ENCODE results near the gene ADIG. TPM values are rescaled to one million over a fixed set of nuclear protein-coding genes. Genes with fewer than 3 reads are reported as not detected.

Gene ADIG
- total RNA-seq: not detected

GRCh38 chr20:38581013-38581412 is at the start of gene ADIG:
Gene ADIG (plus strand): TSS chr20:38581197. CDS start chr20:38581251, 54 bp downstream.
- intact Hi-C loops (cut with DNase I): no loop called here
- ATAC-seq (peak; percentile 45), DNase-seq (ENCODE audit: low spot score) (no peak)

- intact Hi-C loops (cut with DNase I): no loop called here
- no peak for ATAC-seq
- DNase-seq (ENCODE audit: low spot score): no peak
Measured at GRCh38 chr20:38534756-38535155, 46.2 kb upstream of the ADIG start.

GRCh38 chr20:38536310-38536709 is 44.7 kb upstream of the ADIG start:
- ATAC-seq: no peak
- intact Hi-C loops (cut with DNase I): no loop called here
- no peak for DNase-seq (ENCODE audit: low spot score)

- intact Hi-C loops (cut with DNase I): no loop called here
- no peak for DNase-seq (ENCODE audit: low spot score)
- no peak for ATAC-seq
Measured at GRCh38 chr20:38537176-38537575, 43.8 kb upstream of the ADIG start.

GRCh38 chr20:38538789-38539188 is 42.2 kb upstream of the ADIG start:
- intact Hi-C loops (cut with DNase I): no loop called here
- DNase-seq (ENCODE audit: low spot score) (no peak), ATAC-seq (no peak)

GRCh38 chr20:38543014-38543906 is 37.7 kb upstream of the ADIG start:
- no peak for DNase-seq (ENCODE audit: low spot score)
- intact Hi-C loops (cut with DNase I): no loop called here
- no peak for ATAC-seq

- ATAC-seq: no peak
- DNase-seq (ENCODE audit: low spot score): no peak
- intact Hi-C loops (cut with DNase I): no loop called here
Measured at GRCh38 chr20:38545771-38546170, 35.2 kb upstream of the ADIG start.

- DNase-seq (ENCODE audit: low spot score) (no peak), ATAC-seq (no peak)
- intact Hi-C loops (cut with DNase I): no loop called here
Measured at GRCh38 chr20:38547288-38548085, 33.5 kb upstream of the ADIG start.

- DNase-seq (ENCODE audit: low spot score): no peak
- intact Hi-C loops (cut with DNase I): no loop called here
- no peak for ATAC-seq
Measured at GRCh38 chr20:38548356-38549083, 32.5 kb upstream of the ADIG start.

- no peak for DNase-seq (ENCODE audit: low spot score)
- intact Hi-C loops (cut with DNase I): loop anchor here (10.0 kb wide), 1 partner anchor 1855 kb away; no protein-coding TSS in a partner anchor
- no peak for ATAC-seq
Measured at GRCh38 chr20:38550274-38550673, 30.7 kb upstream of the ADIG start.

GRCh38 chr20:38551056-38551626 is 29.9 kb upstream of the ADIG start:
- intact Hi-C loops (cut with DNase I): loop anchor here (10.0 kb wide), 1 partner anchor 1856 kb away; no protein-coding TSS in a partner anchor
- ATAC-seq (no peak), DNase-seq (ENCODE audit: low spot score) (no peak)

GRCh38 chr20:38554986-38555385 is 26.0 kb upstream of the ADIG start:
- intact Hi-C loops (cut with DNase I): loop anchor here (10.0 kb wide), 1 partner anchor 1860 kb away; no protein-coding TSS in a partner anchor
- DNase-seq (ENCODE audit: low spot score) (no peak), ATAC-seq (no peak)

GRCh38 chr20:38555395-38555794 is 25.6 kb upstream of the ADIG start:
- ATAC-seq (no peak), DNase-seq (ENCODE audit: low spot score) (no peak)
- intact Hi-C loops (cut with DNase I): loop anchor here (10.0 kb wide), 1 partner anchor 1861 kb away; no protein-coding TSS in a partner anchor

- DNase-seq (ENCODE audit: low spot score) (no peak), ATAC-seq (no peak)
- intact Hi-C loops (cut with DNase I): loop anchor here (10.0 kb wide), 1 partner anchor 1862 kb away; no protein-coding TSS in a partner anchor
Measured at GRCh38 chr20:38557174-38557573, 23.8 kb upstream of the ADIG start.

GRCh38 chr20:38558596-38559360 is 22.2 kb upstream of the ADIG start:
- intact Hi-C loops (cut with DNase I): loop anchor here (10.0 kb wide), 1 partner anchor 1864 kb away; no protein-coding TSS in a partner anchor
- DNase-seq (ENCODE audit: low spot score) (no peak), ATAC-seq (no peak)

- intact Hi-C loops (cut with DNase I): loop anchor here (10.0 kb wide), 1 partner anchor 1865 kb away; no protein-coding TSS in a partner anchor
- ATAC-seq (no peak), DNase-seq (ENCODE audit: low spot score) (no peak)
Measured at GRCh38 chr20:38559764-38560163, 21.2 kb upstream of the ADIG start.

- ATAC-seq (no peak), DNase-seq (ENCODE audit: low spot score) (no peak)
- intact Hi-C loops (cut with DNase I): no loop called here
Measured at GRCh38 chr20:38563802-38564431, 17.1 kb upstream of the ADIG start.
